Ishikawa (cell line): Measurements from ENCODE around the gene REPS2.

Source experiments
- CEBPB ChIP-seq: IDR thresholded peaks from 2 replicates; pipeline ENCODE4 v1.6.1; 2012
- CREB1 ChIP-seq: IDR thresholded peaks from 2 replicates; pipeline ENCODE4 v1.6.1; 2012; ENCODE audit warnings: low read depth
- EP300 ChIP-seq: IDR thresholded peaks from 2 replicates; pipeline ENCODE4 v1.6.1; 2012; ENCODE audit warnings: borderline replicate concordance
- NFIC ChIP-seq: IDR thresholded peaks from 2 replicates; pipeline ENCODE4 v1.6.1; 2012
- RAD21 ChIP-seq: IDR thresholded peaks from 2 replicates; pipeline ENCODE4 v1.6.1; 2012; ENCODE audit warnings: low read depth
- REST ChIP-seq: IDR thresholded peaks from 2 replicates; pipeline ENCODE4 v1.6.1; 2012; ENCODE audit warnings: low read depth, mild to moderate bottlenecking
- TAF1 ChIP-seq: IDR thresholded peaks from 2 replicates; pipeline ENCODE4 v1.6.1; 2012; ENCODE audit warnings: low read depth, mild to moderate bottlenecking
- TCF12 ChIP-seq: IDR thresholded peaks from 2 replicates; pipeline ENCODE4 v1.6.1; 2012; ENCODE audit warnings: low read depth
- TEAD4 ChIP-seq: IDR thresholded peaks from 2 replicates; pipeline ENCODE4 v1.6.1; 2012
- USF1 ChIP-seq: IDR thresholded peaks from 2 replicates; pipeline ENCODE4 v1.6.1; 2012
- TF ChIP-seq, protein P1 (sequence below): IDR thresholded peaks from 2 replicates; pipeline ENCODE4 v1.6.1; 2012

DNA sequence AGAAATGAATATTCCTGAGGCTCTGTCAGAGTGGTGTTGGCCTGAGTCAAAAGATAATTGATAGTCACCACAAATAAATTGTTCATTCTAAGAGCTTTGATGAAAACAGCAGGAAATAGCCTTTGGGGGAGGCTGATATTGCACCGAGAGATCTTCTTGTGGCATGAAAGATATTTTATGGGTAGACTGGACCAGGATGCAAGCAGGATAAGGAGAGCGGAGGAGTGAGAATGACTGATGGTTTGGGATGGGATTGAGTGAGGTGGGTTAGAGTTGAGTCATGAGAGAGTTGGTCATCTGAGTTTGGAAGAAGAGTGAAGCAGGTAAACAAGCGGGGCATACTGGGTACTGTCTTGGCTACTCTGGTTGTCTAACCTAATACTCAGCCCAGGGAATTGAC, 88.7 kb downstream of the REPS2 start:
- TF ChIP-seq REST (no peak), CEBPB (no peak), TCF12 (no peak), NFIC (no peak), RAD21 (no peak), TAF1 (no peak), TEAD4 (no peak), EP300 (no peak), CREB1 (no peak), USF1 (no peak)
- TF ChIP-seq, protein P1, sequence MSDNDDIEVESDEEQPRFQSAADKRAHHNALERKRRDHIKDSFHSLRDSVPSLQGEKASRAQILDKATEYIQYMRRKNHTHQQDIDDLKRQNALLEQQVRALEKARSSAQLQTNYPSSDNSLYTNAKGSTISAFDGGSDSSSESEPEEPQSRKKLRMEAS = no peak
